HUES48 (cell line): ENCODE measurements around the gene CACNA1E.

Experiments used
- H3K27ac ChIP-seq: one replicate; pipeline ENCODE4 v1.7.0; 2013; ENCODE audit warnings: low read depth, low read length, inconsistent platforms
- H3K27me3 ChIP-seq: 2 replicates; pipeline ENCODE4 v1.6.1; 2013; ENCODE audit warnings: mild to moderate bottlenecking, low read length; ENCODE audit not compliant: control insufficient read depth, insufficient read depth
- H3K36me3 ChIP-seq: 2 replicates; pipeline ENCODE4 v1.6.1; 2013; ENCODE audit warnings: low read length; ENCODE audit not compliant: control insufficient read depth, insufficient read depth
- H3K4me1 ChIP-seq: 2 replicates; pipeline ENCODE4 v1.6.1; 2013; ENCODE audit warnings: mild to moderate bottlenecking, low read length; ENCODE audit not compliant: control insufficient read depth, insufficient read depth
- H3K4me3 ChIP-seq: 2 replicates; pipeline ENCODE4 v1.5.1; 2013; ENCODE audit warnings: mild to moderate bottlenecking, low read depth, low read length
- H3K9ac ChIP-seq: 2 replicates; pipeline ENCODE4 v1.6.1; 2013; ENCODE audit warnings: mild to moderate bottlenecking, low read depth, low read length, moderate library complexity
- H3K9me3 ChIP-seq: 2 replicates; pipeline ENCODE4 v1.6.1; 2013; ENCODE audit warnings: low read length; ENCODE audit not compliant: control insufficient read depth, insufficient read depth

The CACNA1E gene

DNA sequence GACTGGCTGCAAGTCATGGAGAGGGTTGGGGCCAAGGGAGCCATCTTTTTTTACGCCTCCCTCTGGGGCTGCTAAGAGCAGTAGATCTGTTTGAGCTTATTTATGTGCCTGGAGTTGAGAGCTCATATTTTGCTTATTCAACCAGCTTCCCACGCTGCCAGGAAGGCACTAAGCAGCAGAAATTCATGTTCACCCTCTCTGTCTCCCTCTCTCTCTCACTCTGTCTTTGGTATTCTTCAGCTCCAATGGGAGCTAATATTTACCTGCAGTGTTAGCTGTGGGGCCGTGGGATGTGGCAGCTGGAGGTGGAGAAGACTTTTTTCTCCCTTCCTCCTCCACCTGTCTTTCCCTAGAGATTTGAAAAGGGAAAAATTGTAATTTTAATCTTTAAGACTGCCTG lies 26.8 kb upstream of the CACNA1E start:
- H3K9me3 ChIP-seq = peaks cover 5% of the 10 kb centered on the region; the same call in 1 of the 2 replicates
- H3K4me1 ChIP-seq = no peaks in the 10 kb centered on the region
- H3K36me3 ChIP-seq = no peaks in the 10 kb centered on the region
- no peaks in the 10 kb centered on the region; the same call in 1 of the 2 replicates for H3K27me3 ChIP-seq
- no peak overlapping the region for H3K9ac ChIP-seq
- H3K4me3 ChIP-seq = no peak overlapping the region
- H3K27ac ChIP-seq = no peak overlapping the region

DNA sequence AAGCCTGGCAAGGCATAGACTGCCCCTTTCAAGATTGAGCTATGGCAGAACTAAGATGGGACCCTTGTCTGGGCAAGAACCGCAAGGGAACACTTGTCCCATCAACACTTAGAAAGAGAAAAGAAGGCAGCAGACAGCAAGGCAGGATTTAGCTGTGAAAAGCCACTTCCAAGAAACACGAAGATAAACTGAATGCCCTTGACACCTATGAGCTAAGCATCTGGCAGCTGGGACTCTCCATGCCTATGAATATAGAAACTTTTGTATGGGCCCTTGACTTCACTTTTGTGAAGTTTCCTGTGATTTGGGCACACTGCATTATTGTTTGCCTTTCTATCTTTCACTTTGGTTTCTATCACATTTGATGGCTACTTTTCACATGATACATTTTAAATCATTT lies 24.9 kb upstream of the CACNA1E start:
- no peaks in the 10 kb centered on the region; the same call in 1 of the 2 replicates for H3K27me3 ChIP-seq

DNA sequence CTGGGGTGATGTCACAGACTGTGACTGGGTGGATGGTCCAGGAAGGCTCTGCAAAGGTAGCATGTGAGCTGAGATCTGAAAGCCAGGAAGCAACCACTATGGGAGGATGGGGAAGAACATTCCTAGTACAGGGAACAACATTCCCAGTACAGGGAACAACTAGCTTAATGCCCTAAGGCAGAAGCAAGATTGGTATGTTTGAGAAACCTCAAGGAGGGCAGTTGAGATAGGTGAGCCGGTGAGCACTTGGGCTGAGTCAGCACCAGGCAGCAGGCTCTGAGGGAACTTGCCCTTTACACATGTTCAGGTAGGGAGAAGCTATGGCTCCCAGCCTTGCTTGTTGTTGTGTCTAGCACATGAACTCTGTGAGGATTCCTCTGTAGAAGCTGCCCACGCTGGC lies 24.2 kb upstream of the CACNA1E start:
- Histone ChIP-seq H3K4me3 (no peak overlapping the region), H3K4me1 (no peaks in the 10 kb centered on the region), H3K9me3 (peaks cover 5% of the 10 kb centered on the region; the same call in 1 of the 2 replicates), H3K9ac (no peak overlapping the region), H3K27ac (no peak overlapping the region), H3K27me3 (no peaks in the 10 kb centered on the region; the same call in 1 of the 2 replicates), H3K36me3 (no peaks in the 10 kb centered on the region)

More for the DNA sequence above, 24.9 kb upstream of the CACNA1E start:
- Histone ChIP-seq H3K27ac (no peak overlapping the region), H3K4me1 (no peaks in the 10 kb centered on the region), H3K36me3 (no peaks in the 10 kb centered on the region), H3K4me3 (no peak overlapping the region), H3K9ac (no peak overlapping the region), H3K9me3 (peaks cover 5% of the 10 kb centered on the region; the same call in 1 of the 2 replicates)

DNA sequence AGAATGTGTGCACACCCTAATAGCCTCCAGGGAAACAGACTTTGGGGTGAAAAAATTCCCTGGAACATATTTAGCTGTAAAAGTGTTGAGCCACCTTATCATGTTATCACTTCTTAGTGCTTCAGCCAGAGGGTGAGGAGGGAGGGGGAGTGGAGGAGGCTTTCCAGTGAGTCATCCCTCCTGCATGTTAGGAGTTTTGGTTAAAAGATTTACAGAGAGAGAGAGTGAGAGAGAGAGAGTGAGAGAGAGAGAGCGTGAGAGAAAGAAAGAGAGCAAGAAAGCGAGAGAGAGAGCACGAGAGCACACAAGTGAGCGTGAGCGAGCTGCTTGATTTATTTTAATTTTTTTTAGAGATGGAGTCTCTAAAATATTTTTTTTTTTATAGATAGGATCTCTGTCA lies 13.5 kb upstream of the CACNA1E start:
- no peaks in the 10 kb centered on the region for H3K9me3 ChIP-seq
- no peak overlapping the region for H3K27ac ChIP-seq
- no peaks in the 10 kb centered on the region for H3K4me1 ChIP-seq
- no peaks in the 10 kb centered on the region for H3K36me3 ChIP-seq
- H3K4me3 ChIP-seq = no peak overlapping the region
- no peaks in the 10 kb centered on the region for H3K27me3 ChIP-seq
- H3K9ac ChIP-seq = no peak overlapping the region

DNA sequence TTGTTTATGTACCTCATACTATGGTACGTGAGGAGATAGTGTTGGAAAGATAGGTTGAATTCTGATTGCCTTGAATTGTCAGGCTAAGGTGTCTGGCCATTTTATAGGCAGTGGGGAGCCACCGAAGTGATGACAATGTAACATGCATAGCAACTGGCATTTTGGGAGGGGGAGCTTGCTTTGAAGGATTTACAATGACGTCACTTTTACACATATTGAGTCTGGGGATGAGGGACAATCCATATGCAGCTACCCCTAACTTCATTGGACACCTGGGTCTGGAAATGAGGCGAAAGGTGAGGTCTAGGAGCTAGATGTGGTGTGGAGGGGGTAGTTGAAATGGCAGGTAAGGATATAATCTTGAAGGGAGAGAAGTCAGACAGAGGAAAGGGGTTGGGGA lies 7.7 kb upstream of the CACNA1E start:
- Histone ChIP-seq H3K27me3 (peaks cover 3% of the 10 kb centered on the region), H3K27ac (no peak overlapping the region), H3K4me3 (no peak overlapping the region)

DNA sequence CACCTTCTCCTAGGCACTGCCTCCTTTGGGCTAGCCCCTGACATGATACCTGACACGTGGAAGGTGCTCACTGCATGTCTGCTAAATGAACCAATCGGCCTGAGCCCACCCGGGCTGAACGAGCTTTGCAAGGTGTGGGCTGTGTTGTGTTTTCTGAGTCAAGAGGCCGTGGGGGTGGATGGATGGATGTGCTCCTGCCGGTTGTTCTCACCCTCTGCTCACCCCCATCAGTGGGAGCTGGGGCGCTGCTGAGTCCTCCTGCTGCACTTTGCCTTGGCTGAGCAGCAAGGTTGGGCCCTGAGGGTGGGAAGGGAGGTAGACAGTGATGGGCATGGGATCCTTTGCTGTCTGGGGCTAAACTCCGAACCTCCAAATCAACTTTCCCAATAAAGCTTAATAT lies 6.7 kb upstream of the CACNA1E start:
- no peaks in the 10 kb centered on the region for H3K36me3 ChIP-seq

More for the DNA sequence above, 7.7 kb upstream of the CACNA1E start:
- H3K9me3 ChIP-seq = no peaks in the 10 kb centered on the region
- H3K9ac ChIP-seq = no peak overlapping the region
- no peaks in the 10 kb centered on the region for H3K36me3 ChIP-seq
- H3K4me1 ChIP-seq = no peaks in the 10 kb centered on the region

GRCh38 chr1:181478306-181478705 lies 5.0 kb upstream of the CACNA1E start:
- Histone ChIP-seq H3K27me3 (peaks cover 30% of the 10 kb centered on the region), H3K36me3 (no peaks in the 10 kb centered on the region)

More for the DNA sequence above, 6.7 kb upstream of the CACNA1E start:
- Histone ChIP-seq H3K4me1 (no peaks in the 10 kb centered on the region), H3K27me3 (peaks cover 13% of the 10 kb centered on the region), H3K27ac (no peak overlapping the region), H3K9ac (no peak overlapping the region), H3K4me3 (no peak overlapping the region), H3K9me3 (no peaks in the 10 kb centered on the region)

GRCh38 chr1:181479137-181479745 lies 4.1 kb upstream of the CACNA1E start:
- peaks cover 5% of the 10 kb centered on the region; the same call in 1 of the 2 replicates for H3K4me1 ChIP-seq
- H3K9ac ChIP-seq = no peak overlapping the region
- H3K4me3 ChIP-seq = no peak overlapping the region
- no peaks in the 10 kb centered on the region for H3K9me3 ChIP-seq
- no peaks in the 10 kb centered on the region for H3K36me3 ChIP-seq
- no peak overlapping the region for H3K27ac ChIP-seq
- H3K27me3 ChIP-seq = peaks cover 39% of the 10 kb centered on the region

More at GRCh38 chr1:181478306-181478705, 5.0 kb upstream of the CACNA1E start:
- Histone ChIP-seq H3K9ac (no peak overlapping the region), H3K27ac (no peak overlapping the region), H3K4me3 (no peak overlapping the region), H3K9me3 (no peaks in the 10 kb centered on the region), H3K4me1 (peaks cover 2% of the 10 kb centered on the region; the same call in 1 of the 2 replicates)

- peaks cover 18% of the 10 kb centered on the region; the same call in 1 of the 2 replicates for H3K4me1 ChIP-seq
- peak overlapping the region; percentile 66 for H3K4me3 ChIP-seq
- no peaks in the 10 kb centered on the region for H3K36me3 ChIP-seq
- no peak overlapping the region for H3K9ac ChIP-seq
- peaks cover 67% of the 10 kb centered on the region for H3K27me3 ChIP-seq
- H3K27ac ChIP-seq = no peak overlapping the region
- no peaks in the 10 kb centered on the region for H3K9me3 ChIP-seq
Observed at GRCh38 chr1:181482001-181482430, 1.3 kb upstream of the CACNA1E start.

DNA sequence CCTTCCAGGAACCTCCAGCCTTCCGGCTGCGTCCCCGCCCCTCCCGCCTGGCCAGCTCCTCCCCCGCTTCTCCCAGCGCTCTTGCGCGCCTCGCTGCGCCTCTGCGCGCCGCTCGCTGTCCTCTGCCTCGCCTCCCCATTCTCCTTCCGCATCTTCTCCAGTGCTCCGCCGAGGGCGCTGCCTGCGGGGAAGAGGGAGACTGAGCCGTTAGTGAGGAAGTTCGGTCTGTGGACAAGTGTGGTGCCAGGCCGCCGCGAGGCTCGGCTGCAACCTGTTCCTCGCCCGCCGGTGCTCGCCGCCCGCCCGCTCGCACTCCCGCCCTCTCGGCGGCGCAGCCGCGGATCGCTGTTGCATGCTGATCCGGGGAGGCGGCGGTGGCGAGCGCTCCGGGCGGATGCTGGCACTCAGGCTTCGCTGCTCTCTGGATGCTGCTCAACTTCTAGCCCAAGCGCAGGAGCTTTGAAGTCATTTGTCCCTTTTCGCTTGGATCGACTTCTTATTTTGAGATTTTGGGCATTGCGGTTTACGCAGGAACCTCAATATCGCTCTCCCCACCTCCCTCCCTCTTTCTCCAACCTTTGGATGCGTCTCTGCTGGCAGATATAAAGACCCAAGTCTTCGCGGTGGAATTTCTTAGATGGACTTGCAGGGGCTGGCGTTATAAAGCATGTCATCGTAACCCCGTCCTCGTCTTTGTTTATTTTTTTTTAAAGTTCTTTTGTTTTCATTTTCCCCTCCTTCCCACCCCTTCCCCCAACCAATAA lies 614 bp upstream of the CACNA1E start:
- H3K4me1 ChIP-seq = peaks cover 18% of the 10 kb centered on the region; the same call in 1 of the 2 replicates
- H3K27me3 ChIP-seq = peaks cover 74% of the 10 kb centered on the region
- H3K9me3 ChIP-seq = no peaks in the 10 kb centered on the region
- H3K27ac ChIP-seq = no peak overlapping the region
- no peaks in the 10 kb centered on the region for H3K36me3 ChIP-seq
- H3K4me3 ChIP-seq = peak overlapping the region; percentile 66
- no peak overlapping the region for H3K9ac ChIP-seq

GRCh38 chr1:181484821-181485220 lies 1.5 kb downstream of the CACNA1E start:
- peaks cover 18% of the 10 kb centered on the region; the same call in 1 of the 2 replicates for H3K4me1 ChIP-seq
- H3K27ac ChIP-seq = no peak overlapping the region
- H3K9me3 ChIP-seq = no peaks in the 10 kb centered on the region
- peak overlapping the region; percentile 59; the same call in 1 of the 2 replicates for H3K4me3 ChIP-seq
- H3K27me3 ChIP-seq = peaks cover 81% of the 10 kb centered on the region
- H3K36me3 ChIP-seq = no peaks in the 10 kb centered on the region
- no peak overlapping the region for H3K9ac ChIP-seq
